HepG2 (cell line): ENCODE measurements around the gene UTP25. TPM values are rescaled to one million over a fixed set of nuclear protein-coding genes. Genes with fewer than 3 reads are reported as not detected.

Source experiments
- AKAP8 ChIP-seq: sonication (generic); formaldehyde crosslinking; IDR thresholded peaks from 2 replicates; pipeline ENCODE4 v1.5.1; 2020; ENCODE audit warnings: mild to moderate bottlenecking, missing genetic modification reagents
- GFI1 ChIP-seq: sonication (generic); formaldehyde crosslinking; IDR thresholded peaks from 2 replicates; pipeline ENCODE4 v1.5.0; 2020; ENCODE audit warnings: missing genetic modification reagents, mild to moderate bottlenecking, borderline replicate concordance
- JUNB ChIP-seq: sonication (generic); formaldehyde crosslinking; IDR thresholded peaks from 2 replicates; pipeline ENCODE4 v1.8.0; 2022; ENCODE audit warnings: missing genetic modification reagents, mild to moderate bottlenecking, borderline replicate concordance
- KAT8 ChIP-seq: IDR thresholded peaks from 2 replicates; pipeline ENCODE4 v1.6.1; 2016; ENCODE audit warnings: missing genetic modification reagents, missing compliant biosample characterization
- KLF15 ChIP-seq: sonication (generic); formaldehyde crosslinking; IDR thresholded peaks from 2 replicates; pipeline ENCODE4 v1.8.1; 2023; ENCODE audit warnings: borderline replicate concordance, mild to moderate bottlenecking, inconsistent platforms, missing genetic modification reagents, mixed read lengths
- KLF6 ChIP-seq: IDR thresholded peaks from 2 replicates; pipeline ENCODE4 v1.8.0; 2016; ENCODE audit warnings: missing biosample characterization, missing genetic modification reagents
- LCORL ChIP-seq, 2 experiments: fragments of 450-650 bp in 1 of 2; sonication (generic) in 1 of 2; formaldehyde crosslinking in 1 of 2; IDR thresholded peaks; 2 replicates each; pipeline versions ENCODE4 v1.5.0 to v1.6.1; 2017 to 2020; ENCODE audit warnings: antibody characterized with exemption in 1 of 2, missing genetic modification reagents in 1 of 2
- POLR2AphosphoS5 ChIP-seq: IDR thresholded peaks from 2 replicates; pipeline ENCODE4 v1.6.1; 2012; ENCODE audit warnings: low read depth, low read length
- RAD51 ChIP-seq: fragments of 450-650 bp; IDR thresholded peaks from 2 replicates; pipeline ENCODE4 v1.6.1; 2016; ENCODE audit warnings: borderline replicate concordance
- SNAI1 ChIP-seq: sonication (generic); formaldehyde crosslinking; IDR thresholded peaks from 2 replicates; pipeline ENCODE4 v1.5.0; 2020; ENCODE audit warnings: mild to moderate bottlenecking, missing genetic modification reagents, borderline replicate concordance
- YY1 ChIP-seq: IDR thresholded peaks from 2 replicates; pipeline ENCODE4 v1.6.1; 2011; ENCODE audit warnings: low read length, low read depth, moderate library complexity, mild to moderate bottlenecking; ENCODE audit not compliant: insufficient read depth, insufficient replicate concordance
- ZBTB7A ChIP-seq: sonication (generic); formaldehyde crosslinking; IDR thresholded peaks from 2 replicates; pipeline ENCODE4 v1.8.0; 2022; ENCODE audit warnings: mild to moderate bottlenecking, missing genetic modification reagents
- ZEB1 ChIP-seq: IDR thresholded peaks from 2 replicates; pipeline ENCODE4 v1.6.1; 2012; ENCODE audit warnings: mild to moderate bottlenecking, low read depth, inconsistent platforms; ENCODE audit not compliant: insufficient replicate concordance
- ZMYM2 ChIP-seq: sonication (generic); formaldehyde crosslinking; IDR thresholded peaks from 2 replicates; pipeline ENCODE4 v1.8.0; 2022; ENCODE audit warnings: mild to moderate bottlenecking, missing genetic modification reagents
- ZNF121 ChIP-seq: sonication (generic); formaldehyde crosslinking; IDR thresholded peaks from 2 replicates; pipeline ENCODE4 v1.5.0; 2020; ENCODE audit warnings: mild to moderate bottlenecking, missing genetic modification reagents
- ZNF225 ChIP-seq: sonication (generic); formaldehyde crosslinking; IDR thresholded peaks from 2 replicates; pipeline ENCODE4 v1.4.0; 2020; ENCODE audit warnings: mild to moderate bottlenecking, missing genetic modification reagents
- ZNF234 ChIP-seq: sonication (generic); formaldehyde crosslinking; conservative IDR thresholded peaks from 2 replicates; pipeline ENCODE4 v1.5.1; 2020; ENCODE audit warnings: mild to moderate bottlenecking, missing genetic modification reagents
- ZNF670 ChIP-seq: sonication (generic); formaldehyde crosslinking; IDR thresholded peaks from 2 replicates; pipeline ENCODE4 v1.8.0; 2022; ENCODE audit warnings: mild to moderate bottlenecking, missing genetic modification reagents, borderline replicate concordance
- ZNF777 ChIP-seq: sonication (generic); formaldehyde crosslinking; IDR thresholded peaks from 2 replicates; pipeline ENCODE4 v1.4.0; 2020; ENCODE audit warnings: missing genetic modification reagents
- ZNF780A ChIP-seq: sonication (generic); formaldehyde crosslinking; IDR thresholded peaks from 2 replicates; pipeline ENCODE4 v1.8.0; 2022; ENCODE audit warnings: mild to moderate bottlenecking, missing genetic modification reagents, moderate library complexity
- ZSCAN25 ChIP-seq: sonication (generic); formaldehyde crosslinking; IDR thresholded peaks from 2 replicates; pipeline ENCODE4 v1.8.0; 2022; ENCODE audit warnings: mild to moderate bottlenecking, missing genetic modification reagents
- polyA plus RNA-seq, 8 experiments: library from polyadenylated mRNA; depleted of rRNA in 3 of 8; stranded (reverse) in 7 of 8; unstranded in 1 of 8; fragments of >200 nt; fragmentation: Illumina TruSeq in 4 of 8; extraction: Trizol in 4 of 8; gene quantifications; 2 replicates each; pipeline versions ENCODE4 v1.2.1 to v1.2.3, GENCODE V29; 2011 to 2016; ENCODE audit warnings: low read depth in 4 of 8, missing spikeins in 1 of 8, mixed read lengths in 1 of 8; ENCODE audit not compliant: insufficient read depth in 1 of 8
- total RNA-seq, 5 experiments: library from RNA; depleted of rRNA; stranded (reverse); fragments of >200 nt; fragmentation: Illumina TruSeq; extraction: Trizol; gene quantifications; 2 replicates each; pipeline ENCODE4 v1.2.3, GENCODE V29; 2016; ENCODE audit warnings: low read depth in 1 of 5
- TF ChIP-seq, protein P1 (sequence below): sonication (generic); formaldehyde crosslinking; IDR thresholded peaks from 2 replicates; pipeline ENCODE4 v1.4.0; 2020; ENCODE audit warnings: low read depth, mild to moderate bottlenecking, missing genetic modification reagents
- TF ChIP-seq, protein P2 (sequence below): IDR thresholded peaks from 2 replicates; pipeline ENCODE4 v1.6.1; 2012; ENCODE audit warnings: low read length, improper control_type of control experiment
- TF ChIP-seq, protein P3 (sequence below): sonication (generic); formaldehyde crosslinking; IDR thresholded peaks from 2 replicates; pipeline ENCODE4 v1.8.0; 2022; ENCODE audit warnings: mild to moderate bottlenecking, missing genetic modification reagents, borderline replicate concordance

UTP25 gene
- total and polyA plus RNA-seq, 2 of the 13 experiments (the other 11 are each of a cell fraction or from before 2014, with no cell fraction given): 4.8 to 5.7 TPM

DNA sequence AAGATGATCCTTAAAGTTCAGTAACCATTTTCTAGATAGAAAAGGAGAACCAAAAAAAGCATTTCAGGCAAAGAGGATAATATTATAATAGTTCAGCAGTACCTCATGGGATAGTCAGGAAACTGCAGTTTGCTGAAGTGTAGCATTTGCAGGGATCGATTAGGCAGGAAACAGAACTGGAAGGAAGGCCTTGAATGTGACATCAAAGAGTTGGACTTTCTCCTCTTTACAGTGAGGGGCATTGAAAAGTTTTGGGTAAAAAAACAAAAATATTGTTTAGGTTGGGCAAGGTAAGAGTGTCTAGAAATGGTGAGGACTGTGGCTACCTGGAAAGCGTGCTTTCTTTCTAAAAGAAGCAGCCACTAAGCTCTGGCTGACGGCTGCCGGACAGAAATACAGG is 13.9 kb upstream of the UTP25 start (continued):
- no peak for TF ChIP-seq ZNF225 (CRISPR knock-in tag)
- TF ChIP-seq, protein P1, sequence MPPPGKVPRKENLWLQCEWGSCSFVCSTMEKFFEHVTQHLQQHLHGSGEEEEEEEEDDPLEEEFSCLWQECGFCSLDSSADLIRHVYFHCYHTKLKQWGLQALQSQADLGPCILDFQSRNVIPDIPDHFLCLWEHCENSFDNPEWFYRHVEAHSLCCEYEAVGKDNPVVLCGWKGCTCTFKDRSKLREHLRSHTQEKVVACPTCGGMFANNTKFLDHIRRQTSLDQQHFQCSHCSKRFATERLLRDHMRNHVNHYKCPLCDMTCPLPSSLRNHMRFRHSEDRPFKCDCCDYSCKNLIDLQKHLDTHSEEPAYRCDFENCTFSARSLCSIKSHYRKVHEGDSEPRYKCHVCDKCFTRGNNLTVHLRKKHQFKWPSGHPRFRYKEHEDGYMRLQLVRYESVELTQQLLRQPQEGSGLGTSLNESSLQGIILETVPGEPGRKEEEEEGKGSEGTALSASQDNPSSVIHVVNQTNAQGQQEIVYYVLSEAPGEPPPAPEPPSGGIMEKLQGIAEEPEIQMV (CRISPR knock-in tag): no peak
- TF ChIP-seq ZNF777 (CRISPR knock-in tag): no peak
- no peak for TF ChIP-seq YY1
- no peak for TF ChIP-seq RAD51
- TF ChIP-seq JUNB: no peak
- no peak for TF ChIP-seq KAT8 (CRISPR knock-in tag)
- TF ChIP-seq LCORL (IDR thresholded peaks at IDR 0.05): no peak
- TF ChIP-seq LCORL (CRISPR knock-in tag; IDR thresholded peaks at IDR 0.05): peak; percentile 90
- TF ChIP-seq ZMYM2 (CRISPR knock-in tag): no peak
- TF ChIP-seq, protein P2, sequence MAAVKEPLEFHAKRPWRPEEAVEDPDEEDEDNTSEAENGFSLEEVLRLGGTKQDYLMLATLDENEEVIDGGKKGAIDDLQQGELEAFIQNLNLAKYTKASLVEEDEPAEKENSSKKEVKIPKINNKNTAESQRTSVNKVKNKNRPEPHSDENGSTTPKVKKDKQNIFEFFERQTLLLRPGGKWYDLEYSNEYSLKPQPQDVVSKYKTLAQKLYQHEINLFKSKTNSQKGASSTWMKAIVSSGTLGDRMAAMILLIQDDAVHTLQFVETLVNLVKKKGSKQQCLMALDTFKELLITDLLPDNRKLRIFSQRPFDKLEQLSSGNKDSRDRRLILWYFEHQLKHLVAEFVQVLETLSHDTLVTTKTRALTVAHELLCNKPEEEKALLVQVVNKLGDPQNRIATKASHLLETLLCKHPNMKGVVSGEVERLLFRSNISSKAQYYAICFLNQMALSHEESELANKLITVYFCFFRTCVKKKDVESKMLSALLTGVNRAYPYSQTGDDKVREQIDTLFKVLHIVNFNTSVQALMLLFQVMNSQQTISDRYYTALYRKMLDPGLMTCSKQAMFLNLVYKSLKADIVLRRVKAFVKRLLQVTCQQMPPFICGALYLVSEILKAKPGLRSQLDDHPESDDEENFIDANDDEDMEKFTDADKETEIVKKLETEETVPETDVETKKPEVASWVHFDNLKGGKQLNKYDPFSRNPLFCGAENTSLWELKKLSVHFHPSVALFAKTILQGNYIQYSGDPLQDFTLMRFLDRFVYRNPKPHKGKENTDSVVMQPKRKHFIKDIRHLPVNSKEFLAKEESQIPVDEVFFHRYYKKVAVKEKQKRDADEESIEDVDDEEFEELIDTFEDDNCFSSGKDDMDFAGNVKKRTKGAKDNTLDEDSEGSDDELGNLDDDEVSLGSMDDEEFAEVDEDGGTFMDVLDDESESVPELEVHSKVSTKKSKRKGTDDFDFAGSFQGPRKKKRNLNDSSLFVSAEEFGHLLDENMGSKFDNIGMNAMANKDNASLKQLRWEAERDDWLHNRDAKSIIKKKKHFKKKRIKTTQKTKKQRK: no peak
- TF ChIP-seq KLF15 (CRISPR knock-in tag): no peak
- TF ChIP-seq ZNF121 (CRISPR knock-in tag): no peak
- TF ChIP-seq AKAP8: no peak
- TF ChIP-seq SNAI1 (CRISPR knock-in tag): no peak
- no peak for TF ChIP-seq GFI1 (CRISPR knock-in tag)
- TF ChIP-seq POLR2AphosphoS5: no peak
- no peak for TF ChIP-seq KLF6 (CRISPR knock-in tag)
- no peak for TF ChIP-seq ZSCAN25 (CRISPR knock-in tag)
- peak; percentile 59 for TF ChIP-seq ZEB1
- TF ChIP-seq ZBTB7A (CRISPR knock-in tag): no peak
- TF ChIP-seq, protein P3, sequence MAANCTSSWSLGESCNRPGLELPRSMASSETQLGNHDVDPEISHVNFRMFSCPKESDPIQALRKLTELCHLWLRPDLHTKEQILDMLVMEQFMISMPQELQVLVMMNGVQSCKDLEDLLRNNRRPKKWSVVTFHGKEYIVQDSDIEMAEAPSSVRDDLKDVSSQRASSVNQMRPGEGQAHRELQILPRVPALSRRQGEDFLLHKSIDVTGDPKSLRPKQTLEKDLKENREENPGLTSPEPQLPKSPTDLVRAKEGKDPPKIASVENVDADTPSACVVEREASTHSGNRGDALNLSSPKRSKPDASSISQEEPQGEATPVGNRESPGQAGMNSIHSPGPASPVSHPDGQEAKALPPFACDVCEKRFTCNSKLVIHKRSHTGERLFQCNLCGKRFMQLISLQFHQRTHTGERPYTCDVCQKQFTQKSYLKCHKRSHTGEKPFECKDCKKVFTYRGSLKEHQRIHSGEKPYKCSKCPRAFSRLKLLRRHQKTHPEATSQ (CRISPR knock-in tag): no peak
- no peak for TF ChIP-seq ZNF234 (CRISPR knock-in tag)
- TF ChIP-seq ZNF670: no peak
- no peak for TF ChIP-seq ZNF780A (CRISPR knock-in tag)
